ENCODE data around the gene PGA5.

Gene PGA5

GRCh38 chr11:61270354-61271076 lies 29.5 kb downstream of the PGA5 start:
- no peak for DNase-seq

- no peak for DNase-seq
Observed at GRCh38 chr11:61272731-61273130, 31.8 kb downstream of the PGA5 start.

- DNase-seq, result no peak
Observed at GRCh38 chr11:61273178-61274078, 32.5 kb downstream of the PGA5 start.

GRCh38 chr11:61274084-61274483 lies 33.1 kb downstream of the PGA5 start:
- no peak for DNase-seq

GRCh38 chr11:61275191-61275590 lies 34.2 kb downstream of the PGA5 start:
- DNase-seq, result no peak

- DNase-seq, result no peak
Observed at GRCh38 chr11:61277186-61278000, 36.4 kb downstream of the PGA5 start.

- no peak for DNase-seq
Observed at GRCh38 chr11:61278001-61278470, 37.1 kb downstream of the PGA5 start.

GRCh38 chr11:61279934-61280659 lies 39.1 kb downstream of the PGA5 start:
- DNase-seq, result no peak

GRCh38 chr11:61280883-61281580 lies 40.1 kb downstream of the PGA5 start:
- DNase-seq, result no peak

GRCh38 chr11:61281581-61282250 lies 40.7 kb downstream of the PGA5 start:
- DNase-seq, result peak; percentile 9

GRCh38 chr11:61283613-61284012 lies 42.6 kb downstream of the PGA5 start:
- DNase-seq, result no peak

- no peak for DNase-seq
Observed at GRCh38 chr11:61287338-61287977, 46.5 kb downstream of the PGA5 start.

- no peak for DNase-seq
Observed at GRCh38 chr11:61290905-61291690, 50.1 kb downstream of the PGA5 start.

- DNase-seq, result no peak
Observed at GRCh38 chr11:61292356-61292755, 51.4 kb downstream of the PGA5 start.

- DNase-seq, result peak; percentile 41
Observed at GRCh38 chr11:61293867-61294716, 53.1 kb downstream of the PGA5 start.

GRCh38 chr11:61294717-61295595 lies 54.0 kb downstream of the PGA5 start, which contains the start of gene VWCE:
TSS of gene VWCE (minus strand) at chr11:61295316. CDS start at chr11:61295037, 279 bp downstream.
- DNase-seq, result peak; percentile 70

- no peak for DNase-seq
Observed at GRCh38 chr11:61295596-61295926, 54.6 kb downstream of the PGA5 start.

- DNase-seq, result no peak
Observed at GRCh38 chr11:61297341-61297740, 56.4 kb downstream of the PGA5 start.

Measured in activated naive CD4-positive, alpha-beta T cell treated with Interleukin-2 at 50 U/mL for 16 hours (primary cell).